IMR-90 (cell line): ENCODE measurements around the gene POLR1A. TPM values are rescaled to one million over a fixed set of nuclear protein-coding genes. Genes with fewer than 3 reads are reported as not detected.

Source experiments
- ATAC-seq: fragments of 200-7000 bp; cut with Tn5 transposase; 2 replicates; pipeline ENCODE4 v1.9.1; 2020; ENCODE audit warnings: low read depth, mild to moderate bottlenecking, moderate library complexity
- BruUV-seq: library from RNA; stranded (reverse); fragments of 400-500 nt; replicated peaks from 2 replicates; lab custom pipeline; 2021; lab: Mats Ljungman, UMichigan
- CTCF ChIA-PET: fragments of 300-600 bp; formaldehyde crosslinking; extraction: SDS; loops from one replicate; lab custom pipeline; 2021; ENCODE audit warnings: antibody characterized with exemption; lab: Yijun Ruan, JAX
- POLR2A ChIA-PET: fragments of 300-600 bp; sonication (Branson Sonifier 250); formaldehyde crosslinking; loops from one replicate; lab custom pipeline; 2022; ENCODE audit warnings: antibody characterized with exemption; ENCODE audit not compliant: unreplicated experiment; lab: Charles Lee
- DNase-seq: peaks from one replicate; pipeline ENCODE4 v3.0.0; 2013
- H2AFZ ChIP-seq: replicated peaks from 2 replicates; pipeline ENCODE3; 2013; ENCODE audit warnings: low read length, mild to moderate bottlenecking; ENCODE audit not compliant: poor library complexity
- H2AK5ac ChIP-seq: 2 replicates; pipeline ENCODE4 v1.6.1; 2013; ENCODE audit warnings: low read depth, low read length, inconsistent platforms
- H2AK9ac ChIP-seq: replicated peaks from 2 replicates; pipeline ENCODE3; 2013; ENCODE audit warnings: mild to moderate bottlenecking, low read depth, low read length, moderate library complexity; ENCODE audit not compliant: poor library complexity
- H2BK120ac ChIP-seq: 2 replicates; pipeline ENCODE4 v1.6.1; 2013; ENCODE audit warnings: low read depth, low read length, inconsistent platforms
- H2BK15ac ChIP-seq: 3 replicates; pipeline ENCODE4 v1.6.1; 2013; ENCODE audit warnings: low read depth, low read length, inconsistent platforms
- H2BK20ac ChIP-seq: 2 replicates; pipeline ENCODE4 v1.6.1; 2013; ENCODE audit warnings: low read depth, mild to moderate bottlenecking, inconsistent platforms, low read length, moderate library complexity
- H2BK5ac ChIP-seq: 2 replicates; pipeline ENCODE4 v1.6.1; 2013; ENCODE audit warnings: mild to moderate bottlenecking, low read depth, low read length, inconsistent platforms; ENCODE audit not compliant: poor library complexity, severe bottlenecking
- H3K14ac ChIP-seq: replicated peaks from 2 replicates; pipeline ENCODE4 v1.6.1; 2013; ENCODE audit warnings: low read depth, low read length, inconsistent platforms
- H3K18ac ChIP-seq: 2 replicates; pipeline ENCODE4 v1.6.1; 2013; ENCODE audit warnings: low read depth, low read length, control low read depth
- H3K23ac ChIP-seq: 2 replicates; pipeline ENCODE4 v1.6.1; 2013; ENCODE audit warnings: low read depth, low read length, inconsistent platforms
- H3K27ac ChIP-seq: 2 replicates; pipeline ENCODE4 v1.5.1; 2013; ENCODE audit warnings: mild to moderate bottlenecking, control low read depth, low read length; ENCODE audit not compliant: insufficient read depth
- H3K27me3 ChIP-seq: 2 replicates; pipeline ENCODE4 v1.6.1; 2013; ENCODE audit warnings: low read length; ENCODE audit not compliant: control insufficient read depth, insufficient read depth
- H3K36me3 ChIP-seq: 2 replicates; pipeline ENCODE4 v1.6.1; 2013; ENCODE audit warnings: low read length, mixed read lengths; ENCODE audit not compliant: control insufficient read depth, insufficient read depth
- H3K4ac ChIP-seq: 2 replicates; pipeline ENCODE4 v1.6.1; 2013; ENCODE audit warnings: low read depth, low read length, inconsistent platforms
- H3K4me1 ChIP-seq: 2 replicates; pipeline ENCODE4 v1.6.1; 2013; ENCODE audit warnings: low read length, mixed read lengths; ENCODE audit not compliant: control insufficient read depth, insufficient read depth
- H3K4me2 ChIP-seq: 2 replicates; pipeline ENCODE4 v1.6.1; 2013; ENCODE audit warnings: low read depth, mild to moderate bottlenecking, control low read depth, low read length, moderate library complexity
- H3K4me3 ChIP-seq: 2 replicates; pipeline ENCODE4 v1.5.1; 2013; ENCODE audit warnings: low read depth, mild to moderate bottlenecking, control low read depth, low read length, moderate library complexity; ENCODE audit not compliant: insufficient read depth
- H3K56ac ChIP-seq: 2 replicates; pipeline ENCODE4 v1.6.1; 2013; ENCODE audit warnings: low read length, inconsistent platforms; ENCODE audit not compliant: insufficient read depth; ENCODE audit errors: extremely low read depth
- H3K79me1 ChIP-seq, 2 experiments: 2 replicates each; pipeline ENCODE4 v1.6.1; 2013; ENCODE audit warnings: low read length in 2 of 2, inconsistent platforms in 1 of 2, low read depth in 1 of 2
- H3K9ac ChIP-seq: 2 replicates; pipeline ENCODE4 v1.6.1; 2013; ENCODE audit warnings: low read depth, low read length, control low read depth
- H3K9me1 ChIP-seq: 2 replicates; pipeline ENCODE4 v1.6.1; 2013; ENCODE audit warnings: low read length, inconsistent platforms; ENCODE audit not compliant: insufficient read depth
- H3K9me3 ChIP-seq: 2 replicates; pipeline ENCODE4 v1.6.1; 2013; ENCODE audit warnings: low read length; ENCODE audit not compliant: control insufficient read depth, insufficient read depth
- H4K20me1 ChIP-seq: 2 replicates; pipeline ENCODE4 v1.6.1; 2013; ENCODE audit warnings: low read length, inconsistent platforms; ENCODE audit not compliant: insufficient read depth
- H4K5ac ChIP-seq: 2 replicates; pipeline ENCODE4 v1.6.1; 2013; ENCODE audit warnings: mild to moderate bottlenecking, low read depth, low read length, control low read depth
- H4K8ac ChIP-seq, 2 experiments: 2 replicates each; pipeline ENCODE4 v1.6.1; 2013; ENCODE audit warnings: low read depth in 2 of 2, low read length in 2 of 2, control low read depth in 1 of 2, inconsistent platforms in 1 of 2
- H4K91ac ChIP-seq: 2 replicates; pipeline ENCODE4 v1.6.1; 2013; ENCODE audit warnings: low read depth, low read length, inconsistent platforms; ENCODE audit not compliant: insufficient read depth
- CHD1 ChIP-seq: IDR thresholded peaks from 2 replicates; pipeline ENCODE4 v1.6.1; 2012; ENCODE audit warnings: low read depth, low read length, improper control_type of control experiment
- ELK1 ChIP-seq: fragments of 150-350 bp; IDR thresholded peaks from 2 replicates; pipeline ENCODE4 v1.6.1; 2016; ENCODE audit warnings: low read depth, mild to moderate bottlenecking, low read length, moderate library complexity, borderline replicate concordance
- MAFK ChIP-seq: IDR thresholded peaks from 2 replicates; pipeline ENCODE4 v1.6.1; 2012; ENCODE audit warnings: low read depth, low read length, improper control_type of control experiment
- NFE2L2 ChIP-seq: fragments of 150-350 bp; IDR thresholded peaks from 2 replicates; pipeline ENCODE4 v1.6.1; 2016; ENCODE audit warnings: low read depth, mild to moderate bottlenecking, low read length
- POLR2A ChIP-seq: IDR thresholded peaks from 2 replicates; pipeline ENCODE4 v1.6.1; 2012; ENCODE audit warnings: mild to moderate bottlenecking, low read depth, low read length
- RAD21 ChIP-seq: IDR thresholded peaks from 2 replicates; pipeline ENCODE4 v1.6.1; 2012; ENCODE audit warnings: low read length, improper control_type of control experiment
- RFX5 ChIP-seq: IDR thresholded peaks from 2 replicates; pipeline ENCODE4 v1.8.0; 2012; ENCODE audit warnings: low read depth, mild to moderate bottlenecking, low read length, moderate library complexity
- USF2 ChIP-seq: fragments of 150-350 bp; IDR thresholded peaks from 2 replicates; pipeline ENCODE4 v1.6.1; 2017; ENCODE audit warnings: mild to moderate bottlenecking, antibody characterized with exemption, low read length, low read depth
- WGBS, 2 experiments: methylation state at CpG; one replicate each; pipeline versions ENCODE4 v1.1.5 to v1.1.7; 2013; ENCODE audit warnings: missing lambda C conversion rate in 2 of 2; ENCODE audit not compliant: insufficient read length in 1 of 2; ENCODE audit errors: extremely low coverage in 2 of 2; 5-methylcytosine and 5-hydroxymethylcytosine counted together
- dilution Hi-C: fragments of 300-500 bp; cut with HindIII; formaldehyde crosslinking; loops from one replicate; pipeline ENCODE4 v1.14.3; 2018; ENCODE audit warnings: low sequenced_read_pairs; ENCODE audit not compliant: unreplicated experiment
- in situ Hi-C: fragments of 300-500 bp; cut with MboI; formaldehyde crosslinking; loops from 3 replicates; pipeline ENCODE4 v1.14.3; 2019; ENCODE audit warnings: low sequenced_read_pairs, inconsistent platforms, mixed read lengths
- intact Hi-C: fragments of 100-400 bp; cut with micrococcal nuclease; formaldehyde crosslinking; loops from 2 replicates; pipeline ENCODE4 v1.10.0; 2022
- polyA plus RNA-seq, 3 experiments: library from polyadenylated mRNA; depleted of rRNA; stranded (reverse); fragments of >200 nt; gene quantifications; 2 replicates each; pipeline ENCODE4 v1.2.3, GENCODE V29; 2012; ENCODE audit warnings: low replicate concordance in 1 of 3
- total RNA-seq: library from RNA; depleted of rRNA; stranded (reverse); fragments of >200 nt; gene quantifications from 2 replicates; pipeline ENCODE4 v1.2.3, GENCODE V29; 2012
- TF ChIP-seq, protein P1 (sequence below): conservative IDR thresholded peaks from 2 replicates; pipeline ENCODE4 v1.5.1; 2012; ENCODE audit warnings: mild to moderate bottlenecking, low read depth, low read length, improper control_type of control experiment

Gene POLR1A
- total and polyA plus RNA-seq, 2 of the 4 experiments (the other 2 are of a cell fraction): 7.6 to 27.4 TPM

GRCh38 chr2:86123328-86123925 lies 17.7 kb upstream of the POLR1A start:
- CTCF ChIA-PET: no interaction called here
- Histone ChIP-seq H3K4me1 (no peaks in the 10 kb centered on the region), H3K9me1 (no peaks in the 10 kb centered on the region), H4K5ac (no peak overlapping the region), H3K79me1 (peaks cover 10 to 11% of the 10 kb centered on the region in 2 experiments; a peak in 3 of 4 replicates), H3K23ac (no peak overlapping the region; the same call in 1 of the 2 replicates), H2BK5ac (no peak overlapping the region), H3K36me3 (peaks cover 61% of the 10 kb centered on the region), H2AFZ (no peak overlapping the region), H3K9ac (no peak overlapping the region), H2AK9ac (no peak overlapping the region), H4K91ac (no peak overlapping the region), H3K27me3 (no peaks in the 10 kb centered on the region), H4K20me1 (no peaks in the 10 kb centered on the region), H3K56ac (no peak overlapping the region), H4K8ac (no peak overlapping the region), H3K4ac (no peak overlapping the region), H2BK120ac (no peak overlapping the region), H3K14ac (no peak overlapping the region), H2BK20ac (no peak overlapping the region), H3K18ac (no peak overlapping the region), H3K4me3 (no peak overlapping the region), H3K4me2 (no peak overlapping the region), H2BK15ac (no peak overlapping the region), H2AK5ac (no peak overlapping the region), H3K9me3 (no peaks in the 10 kb centered on the region), H3K27ac (no peak overlapping the region)
- BruUV-seq: no TSS peak
- no peak for ATAC-seq
- in situ Hi-C loops (no loop called here), dilution Hi-C loops (no loop called here), intact Hi-C loops (no loop called here)
- POLR2A ChIA-PET: no interaction called here
- TF ChIP-seq POLR2A (no peak), CHD1 (no peak), ELK1 (no peak), USF2 (no peak), NFE2L2 (no peak), RFX5 (no peak), RAD21 (no peak), MAFK (no peak)
- TF ChIP-seq, protein P1, sequence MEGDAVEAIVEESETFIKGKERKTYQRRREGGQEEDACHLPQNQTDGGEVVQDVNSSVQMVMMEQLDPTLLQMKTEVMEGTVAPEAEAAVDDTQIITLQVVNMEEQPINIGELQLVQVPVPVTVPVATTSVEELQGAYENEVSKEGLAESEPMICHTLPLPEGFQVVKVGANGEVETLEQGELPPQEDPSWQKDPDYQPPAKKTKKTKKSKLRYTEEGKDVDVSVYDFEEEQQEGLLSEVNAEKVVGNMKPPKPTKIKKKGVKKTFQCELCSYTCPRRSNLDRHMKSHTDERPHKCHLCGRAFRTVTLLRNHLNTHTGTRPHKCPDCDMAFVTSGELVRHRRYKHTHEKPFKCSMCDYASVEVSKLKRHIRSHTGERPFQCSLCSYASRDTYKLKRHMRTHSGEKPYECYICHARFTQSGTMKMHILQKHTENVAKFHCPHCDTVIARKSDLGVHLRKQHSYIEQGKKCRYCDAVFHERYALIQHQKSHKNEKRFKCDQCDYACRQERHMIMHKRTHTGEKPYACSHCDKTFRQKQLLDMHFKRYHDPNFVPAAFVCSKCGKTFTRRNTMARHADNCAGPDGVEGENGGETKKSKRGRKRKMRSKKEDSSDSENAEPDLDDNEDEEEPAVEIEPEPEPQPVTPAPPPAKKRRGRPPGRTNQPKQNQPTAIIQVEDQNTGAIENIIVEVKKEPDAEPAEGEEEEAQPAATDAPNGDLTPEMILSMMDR: no peak
- WGBS, 2 experiments: 100% methylated on average over 1 of the region's 5 CpGs; no CpG with 5 or more reads in 1 of the 2 experiments
- no peak for DNase-seq
